PC-3 (cell line): ENCODE results near the gene TFDP2. TPM values are rescaled to one million over a fixed set of nuclear protein-coding genes. Genes with fewer than 3 reads are reported as not detected.

Experiments used
- ATAC-seq: fragments of 200-7000 bp; cut with Tn5 transposase; 2 replicates; pipeline ENCODE4 v1.9.1; 2020; ENCODE audit warnings: mild to moderate bottlenecking, moderate library complexity
- BruUV-seq: library from RNA; stranded (reverse); fragments of 400-500 nt; replicated peaks from 2 replicates; lab custom pipeline; 2021; lab: Mats Ljungman, UMichigan
- CTCF ChIA-PET: fragments of 300-600 bp; sonication (Branson Sonifier 250); formaldehyde crosslinking; loops from one replicate; lab custom pipeline; 2022; ENCODE audit warnings: antibody characterized with exemption; lab: Charles Lee
- POLR2A ChIA-PET: fragments of 300-600 bp; sonication (Branson Sonifier 250); formaldehyde crosslinking; loops from one replicate; lab custom pipeline; 2022; ENCODE audit warnings: antibody characterized with exemption; ENCODE audit not compliant: unreplicated experiment; lab: Charles Lee
- DNase-seq: peaks from one replicate; pipeline ENCODE4 v3.0.0-alpha.2; 2015
- H2AFZ ChIP-seq: fragments of 300-600 bp; sonication (generic); 2 replicates; pipeline ENCODE4 v1.6.0; 2016; ENCODE audit warnings: antibody characterized with exemption, low read length
- H3F3A ChIP-seq: fragments of 300-600 bp; sonication (generic); one replicate; pipeline ENCODE4 v1.6.0; 2017; ENCODE audit warnings: antibody characterized with exemption, low read length, control low read depth, mild to moderate bottlenecking; ENCODE audit not compliant: unreplicated experiment
- H3K27ac ChIP-seq: fragments of 300-600 bp; sonication (generic); 2 replicates; pipeline ENCODE4 v1.5.1; 2016; ENCODE audit warnings: mild to moderate bottlenecking, low read length
- H3K27me3 ChIP-seq: fragments of 300-600 bp; sonication (generic); 2 replicates; pipeline ENCODE4 v1.6.1; 2016; ENCODE audit warnings: low read length, mixed read lengths
- H3K36me3 ChIP-seq: fragments of 300-600 bp; sonication (generic); 2 replicates; pipeline ENCODE4 v1.6.1; 2016; ENCODE audit warnings: low read depth, mixed run types, low read length, mixed read lengths
- H3K4me1 ChIP-seq: fragments of 300-600 bp; sonication (generic); 2 replicates; pipeline ENCODE4 v1.5.1; 2016; ENCODE audit warnings: low read length; ENCODE audit not compliant: insufficient read depth
- H3K4me2 ChIP-seq: fragments of 300-600 bp; sonication (generic); 2 replicates; pipeline ENCODE4 v1.6.0; 2016; ENCODE audit warnings: low read length
- H3K4me3 ChIP-seq: fragments of 300-600 bp; sonication (generic); 2 replicates; pipeline ENCODE4 v1.5.1; 2016; ENCODE audit warnings: mild to moderate bottlenecking, low read length, mixed read lengths
- H3K79me2 ChIP-seq: fragments of 300-600 bp; sonication (generic); 2 replicates; pipeline ENCODE4 v1.6.1; 2017; ENCODE audit warnings: low read length, mixed read lengths
- H3K9ac ChIP-seq: fragments of 300-600 bp; sonication (generic); 2 replicates; pipeline ENCODE4 v1.6.0; 2016; ENCODE audit warnings: mild to moderate bottlenecking, low read length
- H3K9me2 ChIP-seq: fragments of 300-600 bp; sonication (generic); replicated peaks from 2 replicates; pipeline ENCODE4 v1.6.1; 2016; ENCODE audit warnings: mixed run types, low read length, mixed read lengths
- H3K9me3 ChIP-seq: fragments of 300-600 bp; sonication (generic); 2 replicates; pipeline ENCODE4 v1.6.1; 2016; ENCODE audit warnings: low read length, mixed read lengths
- H4K20me1 ChIP-seq: fragments of 300-600 bp; sonication (generic); 2 replicates; pipeline ENCODE4 v1.6.1; 2016; ENCODE audit warnings: low read length, mixed read lengths
- EZH2 ChIP-seq: fragments of 300-600 bp; sonication (generic); IDR thresholded peaks from one replicate; pipeline ENCODE4 v1.6.1; 2017; ENCODE audit warnings: antibody characterized with exemption, mild to moderate bottlenecking, low read length; ENCODE audit not compliant: unreplicated experiment
- EZH2phosphoT487 ChIP-seq: fragments of 300-600 bp; sonication (generic); IDR thresholded peaks from 2 replicates; pipeline ENCODE4 v1.6.1; 2018; ENCODE audit warnings: mild to moderate bottlenecking, antibody characterized with exemption, low read length, borderline replicate concordance
- intact Hi-C: fragments of 100-400 bp; cut with micrococcal nuclease; formaldehyde crosslinking; loops from 2 replicates; pipeline ENCODE4 v1.9.0; 2023
- total RNA-seq: library from RNA; depleted of rRNA; stranded (reverse); fragments of >200 nt; gene quantifications from 2 replicates; pipeline ENCODE4 v1.2.3, GENCODE V29; 2014
- TF ChIP-seq, protein P1 (sequence below): fragments of 300-600 bp; sonication (generic); conservative IDR thresholded peaks from 2 replicates; pipeline ENCODE4 v1.5.1; 2017; ENCODE audit warnings: antibody characterized with exemption, low read depth, mild to moderate bottlenecking, low read length

Gene TFDP2
- total RNA-seq, 1 experiment from 2014 or later = 37.9 TPM

DNA sequence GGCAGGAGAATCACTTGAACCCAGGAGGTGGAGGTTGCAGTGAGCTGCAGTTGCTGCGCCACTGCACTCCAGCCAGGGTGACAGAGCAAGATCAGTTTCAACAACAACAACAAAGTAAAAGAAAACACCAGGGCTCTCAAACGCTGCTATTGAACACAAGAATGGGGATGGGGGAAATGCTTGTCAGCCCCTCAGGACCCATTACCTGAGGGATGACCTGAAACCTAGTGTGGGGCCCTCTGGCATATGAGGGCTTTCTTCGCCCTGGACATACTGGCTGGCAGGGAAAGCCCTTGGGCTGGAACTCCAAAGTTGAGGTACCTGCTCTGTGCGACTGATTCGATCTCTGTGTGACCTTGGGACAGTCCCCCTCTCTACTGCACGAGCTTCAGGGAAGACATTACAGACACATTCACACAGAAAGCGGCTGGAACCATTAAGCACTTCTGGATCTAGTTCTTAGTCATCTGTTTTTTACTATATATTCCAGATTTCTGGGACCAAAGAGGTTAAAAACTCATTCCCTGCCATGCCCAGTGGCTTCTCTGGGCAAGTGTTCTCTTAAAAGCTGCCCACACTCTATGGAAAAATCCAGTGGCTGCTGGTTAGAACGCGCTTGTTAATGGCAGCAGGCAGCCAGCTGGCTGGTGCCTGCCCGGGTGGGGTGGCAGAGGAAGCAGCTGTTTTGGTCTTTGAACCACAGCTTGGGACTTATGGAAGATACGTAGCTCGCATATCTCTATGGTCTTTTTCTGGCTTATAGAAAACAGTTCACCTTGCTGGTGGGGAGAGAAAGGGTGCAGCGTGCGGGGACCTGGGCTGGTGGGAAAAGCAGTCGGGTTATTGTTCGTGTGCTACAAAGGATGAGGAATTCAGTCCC, 215.7 kb downstream of the TFDP2 start:
- Histone ChIP-seq H3K9ac (no peak overlapping the region), H3K27ac (no peak overlapping the region), H3K4me2 (no peak overlapping the region), H3K4me1 (peaks cover 4% of the 10 kb centered on the region; the same call in 1 of the 2 replicates), H3K4me3 (no peak overlapping the region), H2AFZ (no peak overlapping the region), H4K20me1 (no peaks in the 10 kb centered on the region), H3K9me2 (no peaks in the 10 kb centered on the region), H3F3A (no peaks in the 10 kb centered on the region), H3K27me3 (no peaks in the 10 kb centered on the region), H3K9me3 (no peaks in the 10 kb centered on the region), H3K79me2 (no peaks in the 10 kb centered on the region), H3K36me3 (no peaks in the 10 kb centered on the region)
- ATAC-seq = no peak
- CTCF ChIA-PET = no interaction called here
- intact Hi-C loops = no loop called here
- TF ChIP-seq, protein P1, sequence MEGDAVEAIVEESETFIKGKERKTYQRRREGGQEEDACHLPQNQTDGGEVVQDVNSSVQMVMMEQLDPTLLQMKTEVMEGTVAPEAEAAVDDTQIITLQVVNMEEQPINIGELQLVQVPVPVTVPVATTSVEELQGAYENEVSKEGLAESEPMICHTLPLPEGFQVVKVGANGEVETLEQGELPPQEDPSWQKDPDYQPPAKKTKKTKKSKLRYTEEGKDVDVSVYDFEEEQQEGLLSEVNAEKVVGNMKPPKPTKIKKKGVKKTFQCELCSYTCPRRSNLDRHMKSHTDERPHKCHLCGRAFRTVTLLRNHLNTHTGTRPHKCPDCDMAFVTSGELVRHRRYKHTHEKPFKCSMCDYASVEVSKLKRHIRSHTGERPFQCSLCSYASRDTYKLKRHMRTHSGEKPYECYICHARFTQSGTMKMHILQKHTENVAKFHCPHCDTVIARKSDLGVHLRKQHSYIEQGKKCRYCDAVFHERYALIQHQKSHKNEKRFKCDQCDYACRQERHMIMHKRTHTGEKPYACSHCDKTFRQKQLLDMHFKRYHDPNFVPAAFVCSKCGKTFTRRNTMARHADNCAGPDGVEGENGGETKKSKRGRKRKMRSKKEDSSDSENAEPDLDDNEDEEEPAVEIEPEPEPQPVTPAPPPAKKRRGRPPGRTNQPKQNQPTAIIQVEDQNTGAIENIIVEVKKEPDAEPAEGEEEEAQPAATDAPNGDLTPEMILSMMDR = no peak
- TF ChIP-seq EZH2phosphoT487 (no peak), EZH2 (no peak)
- no TSS peak for BruUV-seq
- DNase-seq = no peak
- POLR2A ChIA-PET = interaction anchor here (0.6 kb wide), 1 partner anchor 23 kb away, joined by 20 read pairs; no protein-coding TSS in a partner anchor

DNA sequence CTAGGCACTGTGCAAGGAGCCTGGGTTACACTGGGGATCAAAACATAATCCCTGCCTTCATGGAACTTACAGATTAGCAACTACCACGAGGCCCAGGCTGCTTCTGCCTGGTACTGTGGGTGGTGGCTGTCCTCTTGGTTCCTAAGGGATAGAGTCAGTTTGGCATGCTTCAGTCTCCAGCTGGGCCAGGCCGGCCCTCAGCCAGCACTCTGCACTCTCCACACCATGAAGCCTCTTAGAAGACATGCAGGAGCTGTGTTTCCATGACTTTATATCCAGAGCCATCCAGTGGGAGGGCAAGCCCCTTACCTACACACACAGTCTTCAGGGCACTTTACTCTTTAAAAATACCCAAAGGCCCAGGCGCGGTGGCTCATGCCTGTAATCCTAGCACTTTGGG, 218.5 kb downstream of the TFDP2 start:
- Histone ChIP-seq H3K27ac (no peak overlapping the region), H4K20me1 (no peaks in the 10 kb centered on the region), H3K4me1 (no peaks in the 10 kb centered on the region), H3K4me2 (no peak overlapping the region), H3K9ac (no peak overlapping the region), H3K27me3 (no peaks in the 10 kb centered on the region), H3K9me2 (no peaks in the 10 kb centered on the region), H3K79me2 (no peaks in the 10 kb centered on the region), H3K4me3 (no peak overlapping the region), H3K36me3 (no peaks in the 10 kb centered on the region), H3K9me3 (no peaks in the 10 kb centered on the region), H2AFZ (no peak overlapping the region), H3F3A (no peaks in the 10 kb centered on the region)
- ATAC-seq = no peak
- no TSS peak for BruUV-seq
- ChIA-PET CTCF (no interaction called here), POLR2A (no interaction called here)
- no peak for DNase-seq
- intact Hi-C loops = no loop called here
- no peak for TF ChIP-seq EZH2
- TF ChIP-seq, protein P1 = no peak
- no peak for TF ChIP-seq EZH2phosphoT487

DNA sequence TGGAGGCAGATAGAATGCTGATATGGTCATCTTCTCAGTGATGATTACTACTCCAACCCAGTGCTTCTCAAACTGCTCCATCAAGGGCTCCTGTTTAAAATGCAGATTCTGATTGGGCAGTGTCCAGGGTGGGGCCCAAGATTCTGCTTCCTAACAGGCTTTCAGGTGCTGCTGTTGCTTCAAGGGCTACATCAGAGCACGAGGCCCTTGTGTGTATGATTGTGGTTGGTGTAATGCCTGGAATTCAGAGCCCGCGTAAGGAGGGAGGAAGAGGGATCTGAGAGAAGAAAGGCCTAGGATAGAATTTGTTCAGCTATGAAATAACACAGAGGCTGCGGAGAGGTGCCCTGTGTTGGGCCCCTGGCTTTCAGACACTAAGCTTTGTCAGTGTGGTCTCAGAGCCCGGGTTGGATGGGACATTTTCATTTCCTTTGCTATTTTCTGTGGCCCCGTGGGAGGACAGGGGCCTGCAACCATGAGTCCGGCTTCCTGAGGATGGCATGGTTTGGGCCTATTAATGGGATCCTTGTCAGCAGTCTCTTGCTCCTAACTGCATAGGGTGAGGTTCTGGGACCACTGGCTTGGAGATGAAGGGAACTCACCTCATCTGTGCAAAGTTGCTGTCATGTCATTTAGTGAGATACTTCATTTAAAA, 219.9 kb downstream of the TFDP2 start:
- no peak for TF ChIP-seq EZH2
- no peaks in the 10 kb centered on the region for H3K36me3 ChIP-seq
- no peaks in the 10 kb centered on the region for H4K20me1 ChIP-seq
- BruUV-seq = no TSS peak
- no peaks in the 10 kb centered on the region for H3K27me3 ChIP-seq
- H3K79me2 ChIP-seq = no peaks in the 10 kb centered on the region
- no peak overlapping the region for H3K4me3 ChIP-seq
- H3F3A ChIP-seq = no peaks in the 10 kb centered on the region
- CTCF ChIA-PET = no interaction called here
- no peaks in the 10 kb centered on the region for H3K9me3 ChIP-seq
- H2AFZ ChIP-seq = no peak overlapping the region
- no peaks in the 10 kb centered on the region for H3K9me2 ChIP-seq
- H3K27ac ChIP-seq = no peak overlapping the region
- POLR2A ChIA-PET = no interaction called here
- ATAC-seq = no peak
- intact Hi-C loops = no loop called here
- DNase-seq = no peak
- H3K4me1 ChIP-seq = no peaks in the 10 kb centered on the region
- no peak overlapping the region for H3K9ac ChIP-seq
- no peak overlapping the region for H3K4me2 ChIP-seq
